ENCODE data around the gene PTPRD. TPM values are rescaled to one million over a fixed set of nuclear protein-coding genes. Genes with fewer than 3 reads are reported as not detected.

PTPRD gene
- total RNA-seq, 1 experiment from 2014 or later: 32.5 TPM

DNA sequence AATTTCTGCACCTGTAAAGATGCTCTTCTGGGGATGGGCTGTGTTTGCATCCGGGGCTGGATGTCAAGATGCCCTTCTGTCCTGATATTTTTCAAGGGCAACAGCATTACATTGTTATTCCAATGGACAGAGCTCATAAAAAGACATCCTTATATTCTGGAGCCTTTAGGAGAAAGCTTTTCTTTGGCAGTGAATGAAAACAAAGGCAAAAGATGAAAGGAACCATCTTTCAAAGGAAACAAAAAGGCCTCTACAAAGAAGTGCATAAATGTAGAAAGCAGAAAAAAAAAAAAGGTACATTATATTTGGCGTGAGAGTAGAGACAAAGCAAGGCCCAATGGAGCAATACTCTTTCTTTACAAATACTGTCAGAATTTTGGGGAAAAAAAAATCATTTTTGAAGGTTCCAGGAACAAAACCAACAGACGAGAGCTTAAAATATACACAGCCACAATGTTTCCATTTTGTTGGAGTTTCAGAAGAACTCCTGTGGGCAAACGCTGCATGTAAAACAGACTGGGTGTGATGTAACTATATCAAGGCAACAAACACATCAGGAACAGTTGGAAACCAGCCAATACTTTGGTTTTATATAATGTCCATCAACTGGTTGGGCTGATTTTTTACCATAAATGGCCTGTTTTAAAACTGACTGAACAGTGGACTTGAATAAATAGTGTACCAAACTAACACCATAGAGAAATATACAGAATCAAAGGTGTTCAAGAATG is 1927.7 kb downstream of the PTPRD start:
- Histone ChIP-seq H3T11ph (ENCODE audit: low read length) (no peak overlapping the region), H3K27me3 (ENCODE audit: insufficient read depth, low read length) (no peaks in the 10 kb centered on the region), H2AFZ (ENCODE audit: low read length) (no peak overlapping the region), H3K27ac (ENCODE audit: insufficient read length, low read depth, low read length) (no peak overlapping the region), H3K4me2 (ENCODE audit: insufficient read depth, insufficient read length, low read length) (no peak overlapping the region), H3K4me1 (ENCODE audit: insufficient read depth, low read length) (peaks cover 10% of the 10 kb centered on the region; the same call in 1 of the 2 replicates), H2BK12ac (ENCODE audit: insufficient read length, low read depth, low read length) (no peak overlapping the region), H2AK5ac (ENCODE audit: insufficient read length, low read length) (no peak overlapping the region), H4K91ac (ENCODE audit: insufficient read length, low read depth, low read length) (no peak overlapping the region), H2BK20ac (ENCODE audit: low read depth, low read length, poor library complexity, severe bottlenecking) (no peak overlapping the region), H3K79me1 (ENCODE audit: insufficient read depth, low read depth, low read length, poor library complexity, severe bottlenecking) (no peaks in the 10 kb centered on the region), H3K56ac (ENCODE audit: insufficient read length, low read depth, low read length) (no peak overlapping the region), H3K4ac (ENCODE audit: low read depth, low read length) (no peak overlapping the region), H4K8ac (replicated peaks; ENCODE audit: insufficient read length, low read depth, low read length) (no peak overlapping the region), H4K5ac (ENCODE audit: insufficient read length, low read depth, low read length) (no peak overlapping the region), H3K23ac (ENCODE audit: insufficient read length, low read depth, low read length) (no peak overlapping the region), H3K9me3 (ENCODE audit: control insufficient read depth, low read depth, low read length) (no peaks in the 10 kb centered on the region), H2BK5ac (ENCODE audit: insufficient read length, low read length) (no peak overlapping the region), H4K20me1 (ENCODE audit: control insufficient read depth, insufficient read depth, insufficient read length) (no peaks in the 10 kb centered on the region), H2BK120ac (ENCODE audit: low read depth, low read length, poor library complexity, severe bottlenecking) (no peak overlapping the region), H3K79me2 (ENCODE audit: insufficient read depth, low read length) (no peaks in the 10 kb centered on the region), H3K9ac (ENCODE audit: extremely low read depth, insufficient read length, low read length) (no peak overlapping the region), H3K23me2 (ENCODE audit: insufficient read length, low read depth, low read length, poor library complexity, severe bottlenecking) (no peaks in the 10 kb centered on the region), H3K18ac (ENCODE audit: insufficient read length, low read depth, low read length) (no peak overlapping the region), H2BK15ac (ENCODE audit: low read depth, low read length) (no peak overlapping the region), H3K14ac (ENCODE audit: insufficient read depth, low read length) (no peak overlapping the region)
- peaks cover 34 to 41% of the 10 kb centered on the region in 2 experiments for H3K4me1 Mint-ChIP-seq
- peaks cover 5 to 17% (median 5%) of the 10 kb centered on the region in 3 experiments for H3K36me3 Mint-ChIP-seq (ENCODE audit: insufficient read depth in 1 of 3, low read depth in 3 of 3)
- no peak overlapping the region for H3K4me3 Mint-ChIP-seq
- TF ChIP-seq, protein P1, sequence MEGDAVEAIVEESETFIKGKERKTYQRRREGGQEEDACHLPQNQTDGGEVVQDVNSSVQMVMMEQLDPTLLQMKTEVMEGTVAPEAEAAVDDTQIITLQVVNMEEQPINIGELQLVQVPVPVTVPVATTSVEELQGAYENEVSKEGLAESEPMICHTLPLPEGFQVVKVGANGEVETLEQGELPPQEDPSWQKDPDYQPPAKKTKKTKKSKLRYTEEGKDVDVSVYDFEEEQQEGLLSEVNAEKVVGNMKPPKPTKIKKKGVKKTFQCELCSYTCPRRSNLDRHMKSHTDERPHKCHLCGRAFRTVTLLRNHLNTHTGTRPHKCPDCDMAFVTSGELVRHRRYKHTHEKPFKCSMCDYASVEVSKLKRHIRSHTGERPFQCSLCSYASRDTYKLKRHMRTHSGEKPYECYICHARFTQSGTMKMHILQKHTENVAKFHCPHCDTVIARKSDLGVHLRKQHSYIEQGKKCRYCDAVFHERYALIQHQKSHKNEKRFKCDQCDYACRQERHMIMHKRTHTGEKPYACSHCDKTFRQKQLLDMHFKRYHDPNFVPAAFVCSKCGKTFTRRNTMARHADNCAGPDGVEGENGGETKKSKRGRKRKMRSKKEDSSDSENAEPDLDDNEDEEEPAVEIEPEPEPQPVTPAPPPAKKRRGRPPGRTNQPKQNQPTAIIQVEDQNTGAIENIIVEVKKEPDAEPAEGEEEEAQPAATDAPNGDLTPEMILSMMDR (conservative IDR thresholded peaks at IDR 0.05): no peak
- H3K27me3 Mint-ChIP-seq (ENCODE audit: low read depth): no peaks in the 10 kb centered on the region
- no peak overlapping the region for H3K27ac Mint-ChIP-seq
- H3K9me3 Mint-ChIP-seq: peaks cover 6 to 11% of the 10 kb centered on the region in 2 experiments
- DNase-seq: no peak
- no CpG with 5 or more reads among the region's 4 CpGs for WGBS (ENCODE audit: extremely low coverage, insufficient read length, low lambda C conversion rate)

Measured in H9 (cell line).